ENCODE results near the gene IKBKG. TPM values are rescaled to one million over a fixed set of nuclear protein-coding genes. Genes with fewer than 3 reads are reported as not detected.

Gene IKBKG
- total and polyA plus RNA-seq, 2 of the 8 experiments (the other 6 are each of a cell fraction or from before 2014, with no cell fraction given), result 17.5 to 18.1 TPM

DNA sequence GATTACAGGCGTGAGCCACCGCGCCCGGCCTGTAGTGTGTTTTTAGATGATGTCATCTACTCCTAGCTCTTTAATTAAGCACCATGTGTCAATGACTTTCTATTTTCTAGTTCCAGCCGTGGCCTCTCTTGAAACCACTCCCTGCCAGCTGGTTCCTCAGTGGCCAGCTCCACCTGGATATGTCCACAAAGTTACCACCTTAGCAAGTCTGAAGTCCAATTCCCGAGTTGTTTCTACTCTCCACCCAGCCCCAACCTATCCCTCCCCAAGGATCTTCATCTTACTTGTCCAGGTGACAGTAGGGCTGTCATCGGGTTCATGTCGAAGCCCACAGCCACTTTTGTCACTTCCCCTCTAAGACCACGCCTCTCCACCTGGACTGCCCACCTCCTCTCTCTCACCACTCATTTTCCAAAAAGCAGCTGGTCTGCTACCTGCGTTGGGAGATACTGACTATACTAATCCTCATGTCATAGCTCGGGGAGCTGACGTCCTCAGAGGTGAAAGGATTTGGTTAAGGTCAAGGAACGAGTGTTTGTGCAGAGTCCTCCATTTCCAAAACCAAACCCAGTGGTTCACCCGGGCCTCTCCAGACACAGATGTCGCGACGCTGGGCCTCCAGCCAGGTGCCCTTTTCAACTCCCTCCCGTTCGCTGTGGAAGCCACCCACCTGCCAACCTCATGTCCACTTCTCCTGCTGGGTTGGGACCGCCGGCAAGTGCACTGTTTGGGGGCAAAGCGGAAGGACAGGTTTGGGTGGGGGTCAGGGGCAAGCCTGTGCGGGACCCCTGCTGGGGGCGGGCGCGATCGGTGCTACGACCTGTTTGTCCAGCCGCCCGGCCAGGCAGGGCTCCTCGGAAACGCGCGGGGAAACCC, 32.1 kb upstream of the IKBKG start (continued):
- TF ChIP-seq TAF1 (IDR thresholded peaks at IDR 0.05; ENCODE audit: low read depth, low read length) (no peak), SIN3A (conservative IDR thresholded peaks at IDR 0.05 in 1 of 2, IDR thresholded peaks at IDR 0.05 in 1 of 2; ENCODE audit: low read depth in 1 of 2, low read length in 2 of 2) (no peak), CBX5 (IDR thresholded peaks at IDR 0.05; ENCODE audit: low read depth, low read length) (no peak), CHD1 (IDR thresholded peaks at IDR 0.05; ENCODE audit: low read depth, low read length) (no peak)

Data from H1 (cell line).